IPS-NIHi7 (cell line): Measurements from ENCODE around the gene SLC38A8.
A peak's percentile ranks its signal among the peaks of the same experiment; 100 is the strongest.

Source experiments
- DNase-seq: peaks from one replicate; pipeline ENCODE4 v3.0.0; 2012; ENCODE audit warnings: mixed read lengths; ENCODE audit errors: extremely low spot score

The SLC38A8 gene

GRCh38 chr16:84048871-84049270, 6.3 kb upstream of the SLC38A8 start:
- DNase-seq: no peak

GRCh38 chr16:84048270-84048669, 5.7 kb upstream of the SLC38A8 start:
- no peak for DNase-seq

- no peak for DNase-seq
Observed at GRCh38 chr16:84047626-84048025, 5.0 kb upstream of the SLC38A8 start.

GRCh38 chr16:84047206-84047605, 4.6 kb upstream of the SLC38A8 start:
- no peak for DNase-seq

- DNase-seq: no peak
Observed at GRCh38 chr16:84045818-84046470, 3.3 kb upstream of the SLC38A8 start.

- no peak for DNase-seq
Observed at GRCh38 chr16:84045001-84045817, 2.6 kb upstream of the SLC38A8 start.

GRCh38 chr16:84044118-84044488, 1.5 kb upstream of the SLC38A8 start:
- peak; percentile 63 for DNase-seq

- peak; percentile 46 for DNase-seq
Observed at GRCh38 chr16:84043486-84044117, 1.0 kb upstream of the SLC38A8 start.

- peak; percentile 70 for DNase-seq
Observed at GRCh38 chr16:84042879-84043485, 387 bp upstream of the SLC38A8 start.

- no peak for DNase-seq
Observed at GRCh38 chr16:84041881-84042280, 714 bp downstream of the SLC38A8 start.

- DNase-seq: no peak
Observed at GRCh38 chr16:84040823-84041820, 1.5 kb downstream of the SLC38A8 start.

- no peak for DNase-seq
Observed at GRCh38 chr16:84040226-84040822, 2.3 kb downstream of the SLC38A8 start.

GRCh38 chr16:84039696-84040095, 2.9 kb downstream of the SLC38A8 start:
- no peak for DNase-seq

- no peak for DNase-seq
Observed at GRCh38 chr16:84038469-84038868, 4.1 kb downstream of the SLC38A8 start.

GRCh38 chr16:84036982-84037425, 5.6 kb downstream of the SLC38A8 start:
- DNase-seq: no peak

- no peak for DNase-seq
Observed at GRCh38 chr16:84036131-84036530, 6.5 kb downstream of the SLC38A8 start.

GRCh38 chr16:84034516-84034915, 8.1 kb downstream of the SLC38A8 start:
- no peak for DNase-seq

- no peak for DNase-seq
Observed at GRCh38 chr16:84033251-84034195, 9.1 kb downstream of the SLC38A8 start.

GRCh38 chr16:84032458-84033178, 10.0 kb downstream of the SLC38A8 start:
- no peak for DNase-seq
